ENCODE measurements around the gene LYZL4. TPM values are rescaled to one million over a fixed set of nuclear protein-coding genes. Genes with fewer than 3 reads are reported as not detected.

LYZL4 gene, protein sequence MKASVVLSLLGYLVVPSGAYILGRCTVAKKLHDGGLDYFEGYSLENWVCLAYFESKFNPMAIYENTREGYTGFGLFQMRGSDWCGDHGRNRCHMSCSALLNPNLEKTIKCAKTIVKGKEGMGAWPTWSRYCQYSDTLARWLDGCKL
- polyA plus RNA-seq (2011; rRNA removed): not detected in 2 replicates
- polyA minus RNA-seq (2011; rRNA and poly(A)+ RNA removed): not detected in 2 replicates

DNA sequence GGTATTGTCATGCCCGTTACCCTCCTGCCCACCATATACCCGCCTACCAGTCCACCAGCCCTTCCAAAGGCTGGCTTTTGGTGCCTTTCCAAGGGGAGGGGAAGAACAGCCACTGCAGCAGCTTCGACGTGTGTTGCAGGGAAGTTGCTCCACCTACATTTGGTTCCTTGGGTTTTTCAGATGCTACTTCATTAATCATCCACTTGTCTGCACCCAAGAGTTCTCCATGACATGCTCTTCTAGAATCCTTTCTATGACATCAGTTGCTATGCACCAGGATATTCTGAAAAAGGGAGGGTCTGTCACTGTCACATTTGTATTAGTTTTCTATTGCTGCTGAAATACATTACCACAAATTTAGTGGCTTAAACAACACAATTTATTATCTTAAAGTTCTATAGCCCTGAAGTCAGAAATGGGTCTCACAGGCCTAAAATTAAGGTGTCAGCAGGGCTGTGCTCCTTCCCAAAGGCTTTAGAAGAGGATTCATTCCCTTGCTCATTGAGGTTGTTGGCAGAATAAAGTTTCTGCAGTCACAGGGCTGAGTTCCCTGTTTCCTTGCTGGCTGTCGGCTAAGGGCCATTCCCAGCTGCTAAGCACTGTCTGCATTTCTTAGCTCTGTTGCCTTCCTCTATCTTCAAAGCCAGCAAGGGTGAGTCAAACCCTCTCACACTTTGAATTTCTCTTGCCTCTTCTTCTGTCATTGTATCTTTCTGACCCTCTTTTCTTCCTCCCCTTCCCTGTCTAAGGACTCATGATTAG lies at the start of gene LYZL4:
TSS of gene LYZL4 (minus strand) at position 241 of the 762 bp plus-strand sequence. CDS start 3,359 bp downstream, outside the sequence.
- DNase-seq (ENCODE audit: low read depth): no peak
- TF ChIP-seq, protein P1, sequence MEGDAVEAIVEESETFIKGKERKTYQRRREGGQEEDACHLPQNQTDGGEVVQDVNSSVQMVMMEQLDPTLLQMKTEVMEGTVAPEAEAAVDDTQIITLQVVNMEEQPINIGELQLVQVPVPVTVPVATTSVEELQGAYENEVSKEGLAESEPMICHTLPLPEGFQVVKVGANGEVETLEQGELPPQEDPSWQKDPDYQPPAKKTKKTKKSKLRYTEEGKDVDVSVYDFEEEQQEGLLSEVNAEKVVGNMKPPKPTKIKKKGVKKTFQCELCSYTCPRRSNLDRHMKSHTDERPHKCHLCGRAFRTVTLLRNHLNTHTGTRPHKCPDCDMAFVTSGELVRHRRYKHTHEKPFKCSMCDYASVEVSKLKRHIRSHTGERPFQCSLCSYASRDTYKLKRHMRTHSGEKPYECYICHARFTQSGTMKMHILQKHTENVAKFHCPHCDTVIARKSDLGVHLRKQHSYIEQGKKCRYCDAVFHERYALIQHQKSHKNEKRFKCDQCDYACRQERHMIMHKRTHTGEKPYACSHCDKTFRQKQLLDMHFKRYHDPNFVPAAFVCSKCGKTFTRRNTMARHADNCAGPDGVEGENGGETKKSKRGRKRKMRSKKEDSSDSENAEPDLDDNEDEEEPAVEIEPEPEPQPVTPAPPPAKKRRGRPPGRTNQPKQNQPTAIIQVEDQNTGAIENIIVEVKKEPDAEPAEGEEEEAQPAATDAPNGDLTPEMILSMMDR (IDR thresholded peaks at IDR 0.05; ENCODE audit: insufficient read depth, low read depth, low read length): no peak
- no peak within 1 kb of the TSS for H3K4me3 ChIP-seq (ENCODE audit: low read depth, low read length)
- no peaks in the 10 kb centered on the region; the same call in 1 of the 2 replicates for H3K27me3 ChIP-seq (ENCODE audit: control insufficient read depth, insufficient read depth, low read length)
- H3K36me3 ChIP-seq (ENCODE audit: control insufficient read depth, insufficient read depth, low read length): no peaks in the 10 kb centered on the region
- ChIA-PET POLR2A (no interaction called here), CTCF (no interaction called here)

- H3K27me3 ChIP-seq (ENCODE audit: control insufficient read depth, insufficient read depth, low read length): no peaks in the 10 kb centered on the region
- H3K4me3 ChIP-seq (ENCODE audit: low read depth, low read length): no peak overlapping the region
- POLR2A ChIA-PET: no interaction called here
- TF ChIP-seq, protein P1 (IDR thresholded peaks at IDR 0.05; ENCODE audit: insufficient read depth, low read depth, low read length): no peak
- CTCF ChIA-PET: interaction anchor here (1.2 kb wide), 1 partner anchor 16 kb away, joined by 3 read pairs; no protein-coding TSS in a partner anchor
- DNase-seq (ENCODE audit: low read depth): no peak
- no peaks in the 10 kb centered on the region for H3K36me3 ChIP-seq (ENCODE audit: control insufficient read depth, insufficient read depth, low read length)
Observed at GRCh38 chr3:42459151-42459550, 48.7 kb upstream of the LYZL4 start.

DNA sequence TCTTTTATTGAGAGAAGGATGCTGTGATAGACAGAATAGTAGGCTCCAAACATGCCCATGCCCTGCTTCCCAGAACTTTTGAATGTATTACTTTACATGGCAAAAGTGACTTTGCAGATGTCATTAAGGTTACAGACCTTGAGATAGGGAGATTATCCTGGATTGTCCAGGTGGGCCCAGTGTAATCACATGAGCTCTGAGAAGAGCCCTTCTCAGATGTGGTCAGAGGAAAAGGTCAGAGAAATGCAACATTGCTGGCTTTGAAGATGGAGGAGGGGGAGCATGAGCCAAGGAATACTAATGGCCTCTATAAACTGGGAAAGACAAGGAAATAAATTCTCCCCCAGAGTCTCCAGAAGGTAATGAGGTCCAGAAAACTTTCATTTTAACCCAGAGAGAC lies 45.8 kb upstream of the LYZL4 start:
- TF ChIP-seq, protein P1 (IDR thresholded peaks at IDR 0.05; ENCODE audit: insufficient read depth, low read depth, low read length): no peak
- ChIA-PET POLR2A (no interaction called here), CTCF (no interaction called here)
- H3K36me3 ChIP-seq (ENCODE audit: control insufficient read depth, insufficient read depth, low read length): no peaks in the 10 kb centered on the region
- no peaks in the 10 kb centered on the region for H3K27me3 ChIP-seq (ENCODE audit: control insufficient read depth, insufficient read depth, low read length)
- no peak overlapping the region for H3K4me3 ChIP-seq (ENCODE audit: low read depth, low read length)
- DNase-seq (ENCODE audit: low read depth): no peak

GRCh38 chr3:42451546-42452230 lies 41.3 kb upstream of the LYZL4 start:
- no peak for DNase-seq (ENCODE audit: low read depth)
- CTCF ChIA-PET: interaction anchor here (1.0 kb wide), 1 partner anchor 10 kb away, joined by 3 read pairs; no protein-coding TSS in a partner anchor
- Histone ChIP-seq H3K36me3 (ENCODE audit: control insufficient read depth, insufficient read depth, low read length) (no peaks in the 10 kb centered on the region), H3K4me3 (ENCODE audit: low read depth, low read length) (no peak overlapping the region), H3K27me3 (ENCODE audit: control insufficient read depth, insufficient read depth, low read length) (no peaks in the 10 kb centered on the region)
- POLR2A ChIA-PET: no interaction called here
- TF ChIP-seq, protein P1 (IDR thresholded peaks at IDR 0.05; ENCODE audit: insufficient read depth, low read depth, low read length): no peak

DNA sequence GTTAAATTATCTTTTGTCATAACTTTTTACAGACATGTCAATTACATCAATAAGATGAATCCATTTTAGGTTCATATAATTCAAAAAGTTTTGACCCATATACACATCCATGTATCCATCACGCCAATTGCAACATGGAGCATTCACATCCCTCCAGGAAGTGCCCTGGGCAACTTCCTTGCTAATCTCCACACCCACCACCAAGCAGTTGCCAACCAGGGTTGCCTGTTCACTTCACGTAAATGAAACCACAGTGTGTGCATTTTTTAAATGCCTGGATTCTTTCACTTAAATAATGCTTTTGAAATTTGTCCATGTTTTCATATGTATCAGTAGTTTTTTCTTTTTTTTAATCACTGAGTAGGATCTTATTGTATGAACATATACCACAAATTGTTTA lies 40.7 kb upstream of the LYZL4 start:
- ChIA-PET CTCF (interaction anchor here (0.5 to 1.3 kb wide), 2 partner anchors 65 to 203 kb away, joined by 4 to 6 read pairs; no protein-coding TSS in a partner anchor), POLR2A (no interaction called here)
- Histone ChIP-seq H3K27me3 (ENCODE audit: control insufficient read depth, insufficient read depth, low read length) (no peaks in the 10 kb centered on the region), H3K4me3 (ENCODE audit: low read depth, low read length) (no peak overlapping the region), H3K36me3 (ENCODE audit: control insufficient read depth, insufficient read depth, low read length) (no peaks in the 10 kb centered on the region)
- TF ChIP-seq, protein P1 (IDR thresholded peaks at IDR 0.05; ENCODE audit: insufficient read depth, low read depth, low read length): no peak
- no peak for DNase-seq (ENCODE audit: low read depth)

Data from BJ (cell line).